Gastroesophageal sphincter (tissue), 4 donors: ENCODE data around the gene C8A. TPM values are rescaled to one million over a fixed set of nuclear protein-coding genes. Genes with fewer than 3 reads are reported as not detected.

Source experiments
- ATAC-seq: fragments of 150-250 bp; one replicate; pipeline ENCODE4 v1.9.1; 2016; ENCODE audit warnings: mild to moderate bottlenecking, moderate library complexity
- H3K27ac ChIP-seq, 4 donors: fragments of 200-600 bp; sonication (generic) in 3 of 4; 1 replicate in 3 of 4; 2 replicates in 1 of 4; pipeline ENCODE4 v1.5.1; 2016 to 2019
- H3K27me3 ChIP-seq: fragments of 200-600 bp; sonication (generic); one replicate; pipeline ENCODE4 v1.5.1; 2019
- H3K36me3 ChIP-seq, 2 donors: fragments of 200-600 bp; sonication (generic); one replicate each; pipeline ENCODE4 v1.5.1; 2019; ENCODE audit warnings: control low read depth in 1 of 2
- H3K4me1 ChIP-seq, 3 donors: fragments of 200-600 bp; sonication (generic); 1 replicate in 2 of 3; 2 replicates in 1 of 3; pipeline ENCODE4 v1.5.1; 2016 to 2019; ENCODE audit warnings: control low read depth in 2 of 3
- H3K4me3 ChIP-seq, 2 donors: fragments of 200-600 bp; sonication (generic); one replicate each; pipeline ENCODE4 v1.5.1; 2019; ENCODE audit warnings: mild to moderate bottlenecking in 1 of 2, moderate library complexity in 1 of 2
- H3K9me3 ChIP-seq, 3 donors: fragments of 200-600 bp; sonication (generic); one replicate each; pipeline ENCODE4 v1.5.1; 2017 to 2019; ENCODE audit warnings: control low read depth in 2 of 3
- CTCF ChIP-seq, 4 experiments: fragments of 200-600 bp in 2 of 4; fragments of 450-650 bp in 2 of 4; sonication (generic) in 1 of 4; IDR thresholded peaks; one replicate each; pipeline ENCODE4 v1.5.1; 2017 to 2019; ENCODE audit warnings: antibody characterized with exemption in 4 of 4, mild to moderate bottlenecking in 2 of 4, moderate library complexity in 2 of 4
- EP300 ChIP-seq: sonication (generic); formaldehyde crosslinking; IDR thresholded peaks from one replicate; pipeline ENCODE4 v1.6.1; 2017; ENCODE audit warnings: antibody characterized with exemption, mild to moderate bottlenecking
- POLR2A ChIP-seq, 2 donors: fragments of 450-650 bp; IDR thresholded peaks; one replicate each; pipeline ENCODE4 v1.6.1; 2017; ENCODE audit warnings: antibody characterized with exemption in 2 of 2, mild to moderate bottlenecking in 2 of 2, moderate library complexity in 1 of 2
- POLR2AphosphoS5 ChIP-seq: sonication (generic); formaldehyde crosslinking; IDR thresholded peaks from one replicate; pipeline ENCODE4 v1.6.1; 2017; ENCODE audit warnings: antibody characterized with exemption
- WGBS, 2 donors: methylation state at CpG; one replicate each; pipeline ENCODE4 v1.1.5; 2018; ENCODE audit warnings: low coverage in 1 of 2; 5-methylcytosine and 5-hydroxymethylcytosine counted together
- total RNA-seq, 4 donors: library from RNA; depleted of rRNA; stranded (reverse); fragments of >200 nt; gene quantifications; one replicate each; pipeline ENCODE4 v1.1.0, GENCODE V29; 2016

The C8A gene
- total RNA-seq, 4 donors from 2014 or later: not detected

GRCh38 chr1:56844545-56845136 is 10.0 kb upstream of the C8A start:
- Histone ChIP-seq H3K4me3 (no peak overlapping the region), H3K9me3 (no peaks in the 10 kb centered on the region), H3K36me3 (no peaks in the 10 kb centered on the region), H3K27me3 (peaks cover 5% of the 10 kb centered on the region), H3K27ac (no peak overlapping the region), H3K4me1 (no peaks in the 10 kb centered on the region)
- ATAC-seq: no peak
- WGBS, 2 donors: 67 to 78% methylated on average over 3 of the region's 9 CpGs
- TF ChIP-seq CTCF (IDR thresholded peaks at IDR 0.05): no peak

- no peak for TF ChIP-seq POLR2A (IDR thresholded peaks at IDR 0.05)
- TF ChIP-seq CTCF (IDR thresholded peaks at IDR 0.05): no peak
- TF ChIP-seq EP300: no peak
- TF ChIP-seq POLR2AphosphoS5: no peak
- Histone ChIP-seq H3K36me3 (no peaks in the 10 kb centered on the region), H3K9me3 (no peaks in the 10 kb centered on the region), H3K4me3 (no peak overlapping the region), H3K27me3 (peaks cover 5% of the 10 kb centered on the region), H3K27ac (no peak overlapping the region), H3K4me1 (no peaks in the 10 kb centered on the region)
- WGBS, 2 donors: 80 to 88% methylated on average over 1 of the region's 3 CpGs
- ATAC-seq: no peak
These were observed 9.3 kb upstream of the C8A start for GRCh38 chr1:56845343-56845742.

GRCh38 chr1:56849750-56850149 is 4.8 kb upstream of the C8A start:
- no peaks in the 10 kb centered on the region for H3K36me3 ChIP-seq
- ATAC-seq: no peak

GRCh38 chr1:56850411-56850810 is 4.2 kb upstream of the C8A start:
- Histone ChIP-seq H3K4me1 (no peaks in the 10 kb centered on the region), H3K27ac (no peak overlapping the region), H3K27me3 (peaks cover 5% of the 10 kb centered on the region), H3K4me3 (no peak overlapping the region), H3K9me3 (no peaks in the 10 kb centered on the region), H3K36me3 (no peaks in the 10 kb centered on the region)
- 79% methylated on average over 2 of the region's 2 CpGs; no CpG with 5 or more reads in 1 of the 2 donors for WGBS, 2 donors
- TF ChIP-seq EP300: no peak
- ATAC-seq: no peak

More at GRCh38 chr1:56849750-56850149, 4.8 kb upstream of the C8A start:
- no peak for TF ChIP-seq POLR2A (IDR thresholded peaks at IDR 0.05)
- TF ChIP-seq CTCF (IDR thresholded peaks at IDR 0.05): no peak
- no peak for TF ChIP-seq POLR2AphosphoS5
- TF ChIP-seq EP300: no peak
- no peak overlapping the region for H3K27ac ChIP-seq
- 67 to 79% methylated on average over 1 to 7 of the region's 7 CpGs for WGBS, 2 donors
- H3K4me1 ChIP-seq: no peaks in the 10 kb centered on the region
- no peaks in the 10 kb centered on the region for H3K9me3 ChIP-seq
- no peak overlapping the region for H3K4me3 ChIP-seq
- H3K27me3 ChIP-seq: peaks cover 5% of the 10 kb centered on the region

- WGBS, 2 donors: 66 to 72% methylated on average over 5 of the region's 5 CpGs
- no peak for TF ChIP-seq CTCF (IDR thresholded peaks at IDR 0.05)
- no peak for TF ChIP-seq POLR2A (IDR thresholded peaks at IDR 0.05)
- no peak for TF ChIP-seq EP300
- TF ChIP-seq POLR2AphosphoS5: no peak
- H3K4me1 ChIP-seq: no peaks in the 10 kb centered on the region
- H3K9me3 ChIP-seq: no peaks in the 10 kb centered on the region
- H3K27me3 ChIP-seq: peaks cover 5% of the 10 kb centered on the region
- H3K27ac ChIP-seq: no peak overlapping the region
- H3K4me3 ChIP-seq: no peak overlapping the region
- no peak for ATAC-seq
- H3K36me3 ChIP-seq: no peaks in the 10 kb centered on the region
These were observed 3.7 kb upstream of the C8A start for GRCh38 chr1:56850922-56851321.
